ENCODE data around the gene ITGB8.

- no peak for TF ChIP-seq JUN (CRISPR knock-in tag; IDR thresholded peaks at IDR 0.05)
- no peak for TF ChIP-seq E2F4 (CRISPR knock-in tag; IDR thresholded peaks at IDR 0.05; ENCODE audit: borderline replicate concordance, low read depth)
- TF ChIP-seq CTCF (IDR thresholded peaks at IDR 0.05), result no peak
- TF ChIP-seq MLX (CRISPR knock-in tag; IDR thresholded peaks at IDR 0.05), result no peak
- no peak for TF ChIP-seq TP53 (CRISPR knock-in tag; IDR thresholded peaks at IDR 0.05)
These were observed 22.0 kb downstream of the ITGB8 start for GRCh38 chr7:20352573-20353306.
